22Rv1 (cell line): ENCODE results near the gene CMSS1.

Experiments used
- H3K27ac ChIP-seq: fragments of 450-650 bp; 2 replicates; pipeline ENCODE4 v1.5.1; 2017
- CTCF ChIP-seq: fragments of 450-650 bp; IDR thresholded peaks from 2 replicates; pipeline ENCODE4 v1.5.1; 2017; ENCODE audit warnings: mild to moderate bottlenecking
- ZFX ChIP-seq: fragments of 450-650 bp; IDR thresholded peaks from 2 replicates; pipeline ENCODE4 v1.6.1; 2017; ENCODE audit warnings: antibody characterized with exemption, borderline replicate concordance

Gene CMSS1

GRCh38 chr3:100179692-100180349 lies 362.2 kb downstream of the CMSS1 start:
- TF ChIP-seq CTCF = no peak
- TF ChIP-seq ZFX = no peak
- no peak overlapping the region for H3K27ac ChIP-seq

GRCh38 chr3:100183608-100184125 lies 366.0 kb downstream of the CMSS1 start:
- no peak overlapping the region for H3K27ac ChIP-seq
- TF ChIP-seq CTCF (no peak), ZFX (no peak)

- TF ChIP-seq CTCF = no peak
- no peak overlapping the region for H3K27ac ChIP-seq
These were observed 367.4 kb downstream of the CMSS1 start for GRCh38 chr3:100184948-100185570.

- no peak overlapping the region for H3K27ac ChIP-seq
- no peak for TF ChIP-seq ZFX
These were observed 368.2 kb downstream of the CMSS1 start for GRCh38 chr3:100185847-100186246.

GRCh38 chr3:100189444-100189964 lies 371.8 kb downstream of the CMSS1 start:
- no peak for TF ChIP-seq CTCF
- no peak for TF ChIP-seq ZFX
- H3K27ac ChIP-seq = no peak overlapping the region

GRCh38 chr3:100195375-100195774 lies 377.7 kb downstream of the CMSS1 start:
- no peak for TF ChIP-seq CTCF
- no peak for TF ChIP-seq ZFX
- H3K27ac ChIP-seq = no peak overlapping the region

- TF ChIP-seq CTCF (no peak), ZFX (no peak)
These were observed 380.2 kb downstream of the CMSS1 start for GRCh38 chr3:100197876-100198275.

More at GRCh38 chr3:100197876-100198275, 380.2 kb downstream of the CMSS1 start:
- H3K27ac ChIP-seq = no peak overlapping the region
